Bone marrow (tissue), 2 donors: ENCODE data around the gene C5orf22.
"Not testable (repeated sequence)": the region's sequence is repeated elsewhere in the genome, so short reads cannot be mapped to it uniquely, and the experiment has no call there.

Experiments used
- DNase-seq, 2 donors: peaks; one replicate each; lab custom pipeline; 2025; lab: John Stamatoyannopoulos, UW

C5orf22 gene

GRCh38 chr5:31531888-31532547 lies at the start of gene C5orf22, which contains the start of gene DROSHA:
Gene C5orf22, plus strand, starts transcription at chr5:31532301. Its CDS starts 92 bp downstream, at chr5:31532393.
Gene DROSHA, minus strand, starts transcription at chr5:31532093. Its CDS starts 3,034 bp downstream, at chr5:31529059.
- DNase-seq = peak; percentile 77 to 94

DNA sequence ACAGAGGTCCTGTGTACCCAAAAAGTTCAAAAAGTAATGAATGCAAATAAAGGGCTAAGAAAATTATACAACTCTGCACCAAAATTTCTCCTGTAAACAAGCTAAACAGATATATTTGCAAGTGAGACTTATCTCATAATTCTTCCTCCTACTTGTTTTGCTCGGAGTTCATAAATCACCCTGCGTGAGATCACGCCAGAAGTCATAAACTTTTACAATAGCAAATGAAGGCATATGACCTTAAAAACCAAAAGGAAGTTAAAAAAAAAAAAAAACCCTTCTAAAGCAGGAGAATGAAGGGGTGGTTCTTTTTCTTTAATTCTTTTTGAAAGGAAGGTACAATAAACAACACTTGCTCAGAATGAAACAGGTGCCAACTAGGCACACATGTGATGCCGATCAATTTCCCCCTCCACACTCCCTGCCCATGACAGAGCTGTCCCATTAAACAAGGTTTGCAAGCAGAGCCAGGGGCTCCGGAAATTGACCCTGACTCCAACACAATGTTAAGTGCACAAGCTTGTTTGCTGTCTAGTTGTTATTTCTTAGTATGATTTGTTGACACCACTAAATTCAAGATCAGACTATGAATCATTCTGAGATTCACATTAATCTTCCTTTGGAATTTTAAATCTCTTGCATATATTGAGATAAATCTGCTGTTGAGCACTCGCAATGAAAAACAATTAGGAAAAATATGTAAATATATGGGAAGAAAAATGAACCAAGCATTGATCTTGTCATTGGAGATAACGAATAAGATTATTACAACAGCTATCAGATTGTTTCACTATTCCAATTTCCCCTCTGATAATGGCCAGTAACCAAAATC lies 46.5 kb upstream of the C5orf22 start:
- no peak for DNase-seq

DNA sequence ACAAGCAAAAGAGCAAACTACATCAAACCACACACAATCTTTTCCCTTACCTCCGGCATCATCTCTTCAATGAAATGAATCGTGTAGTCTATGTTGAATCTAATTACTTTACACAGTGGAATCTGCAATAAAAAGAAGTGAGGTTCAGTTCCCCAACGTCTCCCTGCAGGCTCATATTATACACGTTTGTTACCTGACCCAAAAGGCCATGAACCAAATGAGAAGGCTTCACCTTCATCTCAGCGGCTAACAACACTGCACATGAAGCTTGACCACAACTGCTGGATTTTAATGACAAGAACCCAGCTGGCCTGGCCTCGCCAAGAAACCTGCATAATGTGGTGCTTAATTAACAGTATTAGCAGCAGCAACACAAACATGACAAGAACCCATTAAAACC lies 45.7 kb upstream of the C5orf22 start:
- DNase-seq = no peak

DNA sequence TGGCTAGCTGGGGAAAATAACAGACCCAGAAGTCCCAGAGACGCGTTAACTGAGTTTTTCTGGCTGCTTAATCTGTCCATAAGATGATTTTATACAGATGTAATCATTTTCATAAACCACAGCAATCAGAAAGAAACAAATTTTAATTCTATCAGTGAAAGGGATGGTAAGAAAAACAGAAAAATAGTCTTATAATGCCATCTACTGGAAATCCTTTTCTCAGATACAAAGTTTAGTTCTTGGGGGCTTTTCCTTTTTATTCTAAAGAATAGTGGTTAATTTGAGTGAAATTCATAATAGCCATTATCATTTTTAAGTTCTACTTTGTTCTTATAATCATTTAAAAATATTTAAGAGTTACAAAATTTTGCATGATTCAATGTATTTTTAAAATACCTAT lies 44.6 kb upstream of the C5orf22 start:
- DNase-seq = no peak

GRCh38 chr5:31492869-31493268 lies 39.2 kb upstream of the C5orf22 start:
- DNase-seq = no peak

- no peak for DNase-seq
Measured at GRCh38 chr5:31495336-31495735, 36.8 kb upstream of the C5orf22 start.

DNA sequence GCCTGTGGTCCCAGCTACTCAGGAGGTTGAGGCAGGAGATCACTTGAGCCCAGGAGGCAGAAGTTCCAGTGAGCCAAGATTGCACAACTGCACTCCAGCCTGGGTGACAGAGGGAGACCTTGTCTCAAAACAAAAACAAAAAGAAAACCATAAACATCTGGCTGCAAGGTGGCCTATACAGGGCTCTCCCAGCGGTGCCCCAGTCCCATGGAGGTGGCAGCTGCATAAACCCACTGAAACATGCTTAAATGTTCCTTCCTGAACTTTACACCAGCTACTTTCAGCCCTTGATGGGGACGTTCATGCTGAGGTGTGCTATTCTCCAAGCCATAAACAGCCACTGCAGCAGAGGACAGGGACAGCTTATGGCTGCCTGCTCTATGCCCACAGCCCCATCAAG lies 35.8 kb upstream of the C5orf22 start:
- no peak for DNase-seq

DNA sequence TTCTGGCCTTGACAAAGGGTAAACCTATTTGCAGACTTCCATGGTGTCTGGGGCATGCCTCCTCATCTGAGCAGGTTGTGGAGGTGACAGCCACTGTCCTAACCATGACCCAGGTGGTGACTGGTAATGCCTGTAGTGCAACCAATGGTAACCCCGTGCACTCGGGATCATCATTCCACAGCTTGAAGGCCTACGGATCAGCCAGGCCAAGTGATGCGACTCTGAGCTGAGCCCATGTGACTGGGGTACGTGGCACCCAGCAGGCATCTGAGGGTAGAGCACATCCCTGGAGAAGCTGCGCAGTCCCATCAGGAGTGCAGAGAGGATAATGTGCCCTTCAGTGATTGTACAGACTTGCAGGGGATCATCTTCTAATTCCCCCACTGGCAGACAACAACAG lies 35.2 kb upstream of the C5orf22 start:
- DNase-seq = no peak

DNA sequence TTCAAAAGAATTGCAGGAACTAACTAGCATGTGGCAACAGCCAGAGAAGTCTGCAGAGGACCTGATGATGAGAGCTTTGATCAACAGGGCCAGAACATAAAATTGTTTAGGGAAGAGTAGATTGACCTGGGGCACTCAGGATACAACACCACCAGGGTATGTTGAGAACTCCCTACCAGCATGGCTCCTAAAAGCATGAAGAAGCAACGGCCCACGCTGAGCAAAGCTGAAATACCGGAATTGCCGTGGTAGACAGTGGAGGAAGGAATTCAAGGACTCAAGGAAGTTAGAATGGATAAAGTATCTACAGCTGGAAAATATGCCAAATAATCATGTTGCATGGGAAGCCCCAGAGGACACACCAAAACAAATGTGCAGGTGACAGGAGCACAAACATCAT lies 31.8 kb upstream of the C5orf22 start:
- no peak for DNase-seq

DNA sequence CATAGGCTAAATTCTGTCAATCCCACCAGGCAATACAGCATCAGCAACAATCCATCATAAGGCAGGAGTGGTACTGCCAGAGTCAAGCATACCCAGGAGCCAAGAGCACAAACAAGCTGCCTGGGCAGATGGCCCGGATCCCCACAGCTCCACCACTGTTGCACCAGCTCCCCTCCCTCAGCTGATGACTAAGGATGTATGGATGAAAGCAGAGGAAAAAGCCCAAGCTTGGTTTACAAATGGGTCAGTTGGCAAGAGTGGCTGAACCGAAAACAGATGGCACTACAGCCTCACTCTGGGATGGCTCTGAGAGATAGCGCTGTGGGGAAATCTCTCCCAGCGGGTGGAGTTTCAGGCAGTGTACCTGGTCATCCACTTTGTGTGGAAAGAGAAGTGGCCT lies 29.6 kb upstream of the C5orf22 start:
- DNase-seq = no peak

- DNase-seq = no peak
Measured at GRCh38 chr5:31504529-31504928, 27.6 kb upstream of the C5orf22 start.

- no peak for DNase-seq
Measured at GRCh38 chr5:31511305-31511704, 20.8 kb upstream of the C5orf22 start.

- no peak for DNase-seq
Measured at GRCh38 chr5:31516802-31517201, 15.3 kb upstream of the C5orf22 start.

- DNase-seq = no peak
Measured at GRCh38 chr5:31523041-31523440, 9.1 kb upstream of the C5orf22 start.

DNA sequence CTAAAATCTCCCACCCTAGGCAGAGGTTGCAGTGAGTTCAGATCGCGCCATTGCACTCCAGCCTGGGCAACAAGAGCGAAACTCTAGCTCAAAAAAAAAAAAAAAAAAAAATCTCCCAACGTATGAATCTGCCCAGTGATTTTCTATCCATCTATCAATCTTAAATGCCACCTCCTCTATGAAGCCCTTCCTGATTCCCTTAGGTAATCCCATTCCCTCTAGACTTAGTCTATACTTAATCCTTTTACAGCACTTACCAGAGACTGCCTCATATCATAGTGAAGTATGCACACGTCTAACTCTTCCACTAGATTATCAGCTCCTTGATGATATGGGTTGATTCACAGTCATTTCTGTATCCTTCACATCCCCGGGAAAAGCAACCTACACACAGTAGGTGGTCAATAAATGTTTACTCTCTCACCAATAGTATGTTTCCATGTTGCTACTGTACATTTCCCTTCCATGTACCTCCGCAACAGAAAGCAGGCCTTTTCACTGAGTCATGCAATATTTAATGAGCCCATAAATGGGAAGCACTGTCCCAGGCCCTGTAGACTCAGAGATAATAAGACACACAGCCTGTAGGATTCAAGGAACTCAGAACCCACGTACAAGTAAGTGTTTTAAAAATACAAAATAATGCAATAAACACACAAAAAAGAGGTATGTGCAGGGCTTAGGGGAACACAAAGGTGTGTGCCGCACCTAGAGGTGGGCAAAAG lies 1.4 kb upstream of the C5orf22 start:
- DNase-seq = no peak

- DNase-seq = no peak
Measured at GRCh38 chr5:31531543-31531887, 586 bp upstream of the C5orf22 start.

- no peak for DNase-seq
Measured at GRCh38 chr5:31534527-31535046, 2.5 kb downstream of the C5orf22 start.

DNA sequence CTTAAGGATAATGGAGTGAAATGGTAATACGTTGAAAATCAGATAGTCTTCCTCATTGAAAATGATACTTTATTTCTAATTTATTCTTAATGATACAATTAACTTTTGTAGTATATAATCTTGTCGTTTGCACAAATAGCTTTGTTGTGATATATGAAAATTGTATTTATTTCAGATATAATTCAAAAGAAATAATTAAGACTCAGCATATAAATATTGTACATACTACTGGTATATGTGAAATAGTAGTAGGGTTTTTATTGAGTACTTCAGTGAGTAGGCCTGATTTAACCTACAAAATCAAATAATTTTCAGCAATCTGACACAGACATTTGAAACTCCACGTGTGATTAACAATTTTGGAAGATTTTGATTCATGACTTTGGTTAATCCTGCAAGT lies 4.8 kb downstream of the C5orf22 start:
- DNase-seq = no peak

GRCh38 chr5:31537349-31537748 lies 5.2 kb downstream of the C5orf22 start:
- no peak for DNase-seq

GRCh38 chr5:31537851-31538250 lies 5.8 kb downstream of the C5orf22 start:
- no peak for DNase-seq

- not testable (repeated sequence) for DNase-seq
Measured at GRCh38 chr5:31549114-31549513, 17.0 kb downstream of the C5orf22 start.

GRCh38 chr5:31551878-31552277 lies 19.8 kb downstream of the C5orf22 start:
- no peak for DNase-seq

GRCh38 chr5:31553863-31554262 lies 21.8 kb downstream of the C5orf22 start:
- no peak for DNase-seq
